Activated CD8-positive, alpha-beta memory T cell treated with anti-CD3 and anti-CD28 coated beads, Interleukin-2, amount 50 U/mL, for 1 hour (primary cell): ENCODE data around the gene NADK.

Source experiments
- DNase-seq: peaks from one replicate; pipeline ENCODE4 v3.0.0-alpha.2; 2020; ENCODE audit errors: extremely low read depth

NADK gene, protein sequence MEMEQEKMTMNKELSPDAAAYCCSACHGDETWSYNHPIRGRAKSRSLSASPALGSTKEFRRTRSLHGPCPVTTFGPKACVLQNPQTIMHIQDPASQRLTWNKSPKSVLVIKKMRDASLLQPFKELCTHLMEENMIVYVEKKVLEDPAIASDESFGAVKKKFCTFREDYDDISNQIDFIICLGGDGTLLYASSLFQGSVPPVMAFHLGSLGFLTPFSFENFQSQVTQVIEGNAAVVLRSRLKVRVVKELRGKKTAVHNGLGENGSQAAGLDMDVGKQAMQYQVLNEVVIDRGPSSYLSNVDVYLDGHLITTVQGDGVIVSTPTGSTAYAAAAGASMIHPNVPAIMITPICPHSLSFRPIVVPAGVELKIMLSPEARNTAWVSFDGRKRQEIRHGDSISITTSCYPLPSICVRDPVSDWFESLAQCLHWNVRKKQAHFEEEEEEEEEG

GRCh38 chr1:1777950-1778662, at the start of gene NADK:
Gene NADK (minus strand): TSS chr1:1778470. CDS start chr1:1765406, 13,064 bp downstream.
- no peak for DNase-seq

DNA sequence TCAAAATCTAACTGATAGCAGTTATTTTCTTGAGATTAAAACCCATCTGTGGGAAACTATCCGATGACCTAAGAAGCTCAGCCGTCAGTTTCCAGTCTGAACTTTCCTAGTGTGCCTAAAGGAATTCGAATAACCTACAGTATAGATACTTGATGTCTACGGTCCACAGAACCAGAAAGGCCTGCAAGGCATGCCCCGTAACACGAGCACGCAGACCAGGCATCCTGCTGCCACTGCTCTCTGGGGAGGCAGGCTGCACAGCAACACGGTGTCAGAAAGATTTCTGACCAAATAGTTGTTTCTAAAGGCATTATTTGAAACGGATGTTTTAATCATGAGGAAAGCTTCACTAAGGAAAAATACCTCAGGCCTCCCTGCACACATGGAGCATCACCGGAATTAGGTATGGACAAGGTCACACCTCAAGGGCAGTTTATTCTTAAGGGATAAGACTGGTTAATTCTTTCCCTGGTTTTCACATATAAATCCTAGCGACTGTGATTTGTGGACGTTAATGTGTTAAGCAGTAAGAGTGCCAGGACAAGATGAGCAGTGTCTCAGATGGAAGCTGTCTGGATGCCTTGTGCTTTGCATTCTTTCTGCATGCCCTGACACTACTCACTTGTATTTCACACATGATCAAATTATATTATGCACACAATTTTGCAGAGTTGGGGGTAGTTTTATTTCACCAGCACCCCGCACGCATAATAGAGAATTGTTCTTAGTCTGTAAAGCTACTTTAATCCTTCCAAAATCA, 49.0 kb upstream of the NADK start:
- no peak for DNase-seq

GRCh38 chr1:1826356-1827088, 48.3 kb upstream of the NADK start:
- no peak for DNase-seq

GRCh38 chr1:1825217-1825616, 46.9 kb upstream of the NADK start:
- DNase-seq: no peak

DNA sequence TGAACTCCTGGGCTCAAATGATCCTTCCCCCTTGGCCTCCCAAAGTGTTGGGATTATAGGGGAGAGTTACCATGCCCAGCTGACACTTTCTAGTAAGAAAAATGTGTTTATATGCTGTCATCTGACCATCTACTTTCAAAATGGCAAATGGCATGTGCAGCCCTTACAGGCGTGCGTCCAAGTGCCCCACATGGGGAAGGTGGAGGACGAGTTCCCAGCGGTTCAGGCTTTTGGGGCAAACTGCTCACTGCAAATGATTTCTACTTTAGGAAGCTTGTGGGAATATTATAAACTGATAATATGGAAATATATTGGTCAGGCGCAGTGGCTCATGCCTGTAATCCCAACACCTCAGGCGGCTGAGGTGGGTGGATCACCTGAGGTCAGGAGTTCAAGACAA, 41.5 kb upstream of the NADK start:
- no peak for DNase-seq

DNA sequence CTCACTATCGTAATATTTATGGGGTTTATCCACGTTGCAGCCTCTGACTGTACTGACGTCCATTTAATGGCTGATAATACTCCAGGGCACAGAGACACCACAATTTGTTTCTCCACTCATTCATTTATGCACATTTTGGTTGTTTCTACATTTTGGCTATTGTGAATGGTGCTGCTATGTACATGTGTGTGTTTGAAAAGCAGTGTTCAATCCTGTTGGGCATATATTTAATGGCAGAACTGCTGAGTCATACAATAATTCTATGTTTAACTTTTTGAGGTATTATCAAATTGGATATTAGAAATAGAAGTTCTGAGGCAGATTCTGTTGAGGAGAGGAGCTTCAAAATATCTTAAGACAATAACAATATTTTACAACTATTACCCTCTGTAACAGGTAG, 39.0 kb upstream of the NADK start:
- DNase-seq: no peak

GRCh38 chr1:1815606-1816281, 37.5 kb upstream of the NADK start:
- DNase-seq: no peak

GRCh38 chr1:1809489-1809888, 31.2 kb upstream of the NADK start:
- DNase-seq: no peak

GRCh38 chr1:1808206-1808605, 29.9 kb upstream of the NADK start:
- DNase-seq: no peak

- DNase-seq: no peak
Observed at GRCh38 chr1:1806890-1807289, 28.6 kb upstream of the NADK start.

- no peak for DNase-seq
Observed at GRCh38 chr1:1804301-1804700, 26.0 kb upstream of the NADK start.

DNA sequence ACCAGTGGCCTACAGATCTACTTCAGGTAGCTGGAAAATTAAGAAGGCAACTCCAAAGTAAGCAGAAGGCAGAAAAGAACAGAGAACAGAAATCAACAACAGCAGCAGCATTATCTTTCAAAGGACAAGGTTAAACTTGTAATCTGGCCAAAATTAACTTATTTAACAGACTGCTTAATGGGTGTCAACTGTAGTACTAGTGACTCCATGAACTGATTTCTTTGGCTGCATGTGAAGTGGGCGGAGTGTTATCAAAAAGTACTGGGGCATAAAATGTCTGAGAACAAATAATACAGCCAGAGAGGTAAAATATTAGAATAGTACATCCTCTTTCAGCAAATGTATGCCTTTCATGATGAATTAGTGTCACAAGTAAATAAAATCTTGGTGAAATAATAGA, 24.6 kb upstream of the NADK start:
- DNase-seq: no peak

- DNase-seq: no peak
Observed at GRCh38 chr1:1799716-1800115, 21.4 kb upstream of the NADK start.

- DNase-seq: no peak
Observed at GRCh38 chr1:1797731-1798341, 19.6 kb upstream of the NADK start.

DNA sequence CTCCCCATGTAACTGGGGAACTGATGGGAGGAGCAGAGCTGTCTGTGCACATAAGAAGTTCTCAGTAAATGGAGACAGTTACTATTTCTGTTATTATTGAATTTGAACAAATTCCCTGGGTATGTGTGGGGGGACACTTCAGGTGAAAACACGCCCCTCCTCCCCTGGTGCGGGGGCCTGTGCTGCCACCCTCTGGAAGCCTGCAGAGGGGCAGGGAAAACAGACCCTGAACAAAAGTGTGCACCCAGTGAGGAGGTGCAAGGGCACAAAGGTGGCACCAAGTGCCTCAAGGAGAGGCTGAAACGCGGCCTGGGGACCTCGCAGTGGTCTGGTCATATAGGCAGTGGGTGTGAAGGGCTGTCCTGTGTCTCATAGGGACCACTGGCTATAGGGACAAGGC, 18.2 kb upstream of the NADK start:
- no peak for DNase-seq

- no peak for DNase-seq
Observed at GRCh38 chr1:1794999-1795398, 16.7 kb upstream of the NADK start.

DNA sequence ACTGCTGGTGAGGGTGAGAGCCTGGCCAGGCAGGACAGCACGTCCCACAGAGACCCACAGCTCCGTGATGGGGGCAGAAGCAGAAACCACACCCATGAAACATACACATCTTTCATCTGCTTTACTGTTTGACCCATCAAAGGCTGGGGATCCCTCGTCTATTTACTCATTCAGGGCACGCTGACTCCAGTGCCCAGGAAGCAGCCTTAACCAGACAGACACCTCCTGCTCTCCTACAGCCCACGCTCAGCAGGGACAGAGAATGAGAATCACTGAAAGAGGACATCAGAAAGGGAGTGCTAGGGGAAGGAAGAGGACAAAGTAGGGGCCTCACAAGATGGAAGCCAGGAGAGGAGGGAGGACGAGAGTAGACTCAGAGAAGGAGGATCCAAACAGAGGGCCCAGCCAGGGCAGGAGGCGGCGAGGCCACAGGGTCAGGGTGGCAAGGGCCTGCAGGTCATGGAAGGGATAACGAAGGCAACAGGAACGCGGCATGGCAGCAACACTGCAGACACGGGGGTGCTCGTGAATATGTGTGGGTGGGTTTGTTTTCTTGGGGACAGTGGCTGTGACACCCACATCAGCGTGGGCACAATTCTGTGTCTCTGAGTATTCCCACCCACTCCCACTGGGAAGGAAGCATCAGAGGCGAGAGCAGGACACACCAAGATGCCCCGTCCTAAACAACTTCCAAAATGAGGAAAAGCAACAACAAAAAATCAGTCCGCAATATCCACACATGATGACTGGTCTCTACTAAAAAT, 15.4 kb upstream of the NADK start:
- no peak for DNase-seq

DNA sequence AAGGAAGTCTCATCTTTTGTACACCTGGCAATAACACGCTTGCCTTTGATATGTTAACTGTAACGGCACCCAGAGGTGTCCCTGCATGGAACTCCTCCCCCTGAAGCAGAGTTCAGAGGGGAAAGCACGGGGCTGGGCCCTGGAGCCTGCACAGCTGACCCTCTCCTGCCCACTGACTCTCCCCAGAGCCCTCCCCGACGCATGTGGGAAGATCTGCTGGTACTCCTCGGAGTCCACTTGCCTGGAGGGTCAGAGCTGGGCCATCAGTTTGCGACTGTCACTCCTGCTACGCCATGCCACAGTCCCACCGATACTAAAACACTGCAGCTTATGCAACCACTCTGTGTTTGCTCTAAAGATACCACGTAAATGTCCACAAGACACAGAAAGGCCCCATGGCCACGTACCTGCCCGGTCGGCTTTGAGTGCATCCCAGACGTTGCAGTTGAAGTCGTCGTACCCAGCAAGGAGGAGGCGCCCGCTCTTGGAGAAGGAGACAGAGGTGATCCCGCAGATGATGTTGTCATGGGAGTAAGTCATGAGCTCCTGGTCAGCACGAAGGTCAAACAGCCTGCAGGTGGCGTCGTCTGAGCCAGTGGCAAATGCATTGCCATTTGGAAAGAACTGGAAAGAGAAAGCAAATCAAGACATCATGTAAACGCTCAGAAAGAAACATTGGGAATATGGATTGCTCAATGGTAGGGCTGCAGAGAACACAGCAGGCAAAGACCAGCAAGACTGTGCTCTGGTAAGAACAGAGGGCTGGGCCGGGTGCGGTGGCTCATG, 10.6 kb upstream of the NADK start:
- DNase-seq: no peak

DNA sequence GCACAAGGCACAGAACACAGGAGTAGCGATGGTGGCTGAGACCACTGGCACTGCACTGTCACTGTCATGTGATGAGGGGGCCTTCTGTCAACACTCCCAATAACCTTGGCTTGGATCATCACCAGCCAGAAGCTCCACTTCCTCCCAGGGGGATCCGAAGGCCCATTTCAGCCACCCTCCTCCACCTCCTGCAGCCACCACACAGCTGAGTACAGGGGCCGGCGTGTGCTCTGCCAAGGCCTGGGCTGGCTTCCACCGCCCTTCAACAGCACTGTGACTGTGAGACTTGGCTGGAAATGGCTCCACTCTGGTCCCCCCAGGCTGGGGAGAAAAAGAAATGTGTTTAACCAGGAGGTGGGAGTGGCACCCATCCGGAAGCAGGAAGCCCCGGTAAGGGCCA, 9.9 kb upstream of the NADK start:
- DNase-seq: no peak
